NCI-H1694 (cell line): Measurements from ENCODE around the gene ZMYM4.
"Not testable (repeated sequence)": the region's sequence is repeated elsewhere in the genome, so short reads cannot be mapped to it uniquely, and the experiment has no call there.

Source experiments
- DNase-seq: peaks from one replicate; lab custom pipeline; 2025; lab: John Stamatoyannopoulos, UW

Gene ZMYM4

GRCh38 chr1:35454176-35454575, 185.7 kb downstream of the ZMYM4 start:
- DNase-seq = no peak

GRCh38 chr1:35454616-35455015, 186.1 kb downstream of the ZMYM4 start:
- DNase-seq = no peak

DNA sequence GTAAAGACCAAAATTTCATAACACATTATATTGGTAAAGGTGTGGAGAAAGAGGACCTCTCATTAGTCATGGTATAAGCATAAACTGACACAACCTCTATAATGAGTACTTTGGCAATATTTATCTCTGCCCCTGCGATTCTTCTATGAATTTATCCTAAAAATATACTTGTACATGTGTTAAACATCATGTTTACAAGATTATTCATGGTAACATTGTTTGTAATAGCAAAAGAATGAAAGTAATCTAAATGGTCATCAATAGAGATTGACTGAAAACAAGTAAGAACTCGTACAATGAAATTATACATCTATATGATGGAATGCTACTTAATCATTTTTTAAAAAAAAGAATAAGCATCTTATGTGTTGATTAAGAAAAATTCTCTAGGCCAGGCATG, 192.3 kb downstream of the ZMYM4 start:
- no peak for DNase-seq

DNA sequence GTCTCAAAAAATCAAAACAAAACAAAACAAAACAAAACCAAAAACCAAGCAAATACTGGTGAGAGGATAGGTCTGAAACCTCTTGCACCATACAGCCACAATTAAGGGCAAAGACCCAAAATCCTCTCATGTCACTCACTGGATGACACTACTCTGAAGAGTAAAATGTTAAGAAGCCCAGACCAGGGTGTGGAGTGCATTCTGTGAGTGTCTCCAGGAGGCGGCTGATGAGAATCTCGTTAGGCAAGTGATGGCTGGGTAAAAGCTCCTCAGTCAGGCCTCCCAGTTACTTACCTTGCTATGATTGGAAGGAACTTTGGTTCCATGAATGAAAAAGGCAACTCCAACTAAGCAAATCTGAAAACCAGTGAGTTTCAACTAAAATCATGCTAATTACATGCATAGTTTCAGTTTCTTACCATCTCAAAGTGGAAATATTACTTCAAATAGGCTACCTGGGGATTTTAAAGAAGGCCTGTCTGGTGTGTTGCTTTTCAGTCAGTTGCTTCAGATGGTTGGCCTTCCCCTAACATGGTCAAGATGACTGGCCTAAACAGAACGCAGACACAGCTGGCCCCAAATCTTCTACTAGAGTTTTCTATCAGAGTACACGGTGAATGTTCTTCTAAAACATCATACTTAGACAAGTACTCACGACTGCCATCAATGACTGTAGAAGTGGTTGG, 193.6 kb downstream of the ZMYM4 start:
- no peak for DNase-seq

DNA sequence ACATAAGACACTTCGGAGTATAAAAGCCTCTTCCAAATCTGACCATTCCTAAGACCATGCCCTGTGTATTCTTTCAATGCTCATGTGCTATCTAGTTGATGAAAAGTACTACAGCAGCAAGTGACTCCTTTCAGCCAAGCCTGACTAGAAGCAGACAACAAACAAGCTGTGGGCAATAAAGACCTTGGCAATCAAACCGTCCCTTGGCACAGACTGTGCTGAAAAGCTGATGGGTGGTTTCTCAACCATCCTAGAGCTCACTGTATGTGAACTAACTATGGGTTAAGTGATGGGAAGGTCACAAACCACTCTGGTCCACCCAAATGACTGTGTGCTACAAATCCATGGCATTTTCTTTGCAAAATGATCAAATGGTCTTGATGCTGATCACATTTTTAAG, 194.7 kb downstream of the ZMYM4 start:
- DNase-seq = no peak

DNA sequence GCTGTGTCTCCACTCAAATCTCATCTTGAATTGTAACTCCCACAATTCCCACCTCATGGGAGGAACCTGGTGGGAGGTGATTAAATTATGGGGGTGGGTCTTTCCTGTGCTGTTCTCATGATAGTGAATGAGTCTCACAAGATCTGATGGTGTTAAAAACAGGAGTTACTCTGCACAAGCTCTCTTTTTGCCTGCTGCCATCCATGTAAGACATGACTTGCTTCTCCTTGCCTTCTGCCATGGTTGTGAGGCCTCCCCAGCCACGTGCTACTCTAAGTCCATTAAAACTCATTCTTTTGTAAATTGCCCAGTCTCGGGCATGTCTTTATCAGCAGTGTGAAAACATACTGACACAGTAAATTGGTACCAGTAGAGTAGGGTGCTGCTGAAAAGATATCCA, 195.2 kb downstream of the ZMYM4 start:
- not testable (repeated sequence) for DNase-seq

DNA sequence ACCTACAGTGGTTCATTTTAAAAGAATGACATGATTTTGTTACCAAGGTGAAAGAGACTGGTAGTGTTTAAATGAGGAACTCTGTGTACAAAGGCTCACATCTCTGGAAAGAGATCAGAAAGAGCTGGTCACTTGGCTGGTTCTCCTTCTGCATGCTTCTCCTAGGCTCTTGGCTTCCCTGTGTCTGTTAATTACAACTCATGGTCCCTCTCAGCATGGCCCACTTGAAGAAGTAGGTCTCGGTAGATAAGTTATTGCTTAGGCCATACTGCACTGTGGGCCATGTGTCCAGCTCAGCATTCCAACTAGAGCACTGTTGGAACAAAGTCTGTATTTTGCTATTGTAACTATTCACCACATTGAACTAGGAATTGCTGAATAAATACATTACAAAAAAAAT, 197.6 kb downstream of the ZMYM4 start:
- no peak for DNase-seq

DNA sequence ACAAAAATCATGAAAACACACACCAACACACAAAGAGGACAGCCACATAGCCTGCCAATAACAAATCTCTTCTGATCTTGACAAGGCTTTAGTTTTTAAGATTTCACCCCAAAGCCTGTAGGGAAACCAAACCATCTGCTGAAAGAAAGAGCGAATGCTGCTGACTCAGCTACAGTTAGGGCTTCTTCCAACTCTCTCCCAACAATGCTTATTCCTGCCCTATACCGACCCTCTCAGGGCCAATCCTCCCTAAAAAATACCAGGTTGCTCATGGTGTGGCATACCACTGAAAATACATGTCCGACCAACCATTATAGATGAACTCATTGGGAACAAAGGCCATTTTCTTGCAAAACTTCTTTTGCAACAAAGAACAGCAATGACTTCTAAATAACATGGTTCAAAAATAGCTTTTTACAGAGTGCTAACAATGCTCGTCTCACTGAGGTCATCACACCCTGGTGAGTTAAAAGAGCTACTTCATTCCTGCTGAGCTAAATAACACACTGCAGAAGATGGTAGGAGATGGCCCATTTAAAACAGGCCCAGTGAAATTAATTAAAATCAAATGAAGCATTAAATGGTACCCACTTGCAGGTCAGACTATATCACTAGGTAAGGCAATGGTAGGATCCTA, 202.6 kb downstream of the ZMYM4 start:
- DNase-seq = no peak
